GM03348 (cell line): ENCODE data around the gene SPTB.

Experiments used
- DNase-seq: peaks from one replicate; pipeline ENCODE4 v3.0.0; 2012; ENCODE audit warnings: low spot score

SPTB gene

GRCh38 chr14:64748995-64749714 is 130.6 kb downstream of the SPTB start:
- no peak for DNase-seq

GRCh38 chr14:64748521-64748920 is 131.2 kb downstream of the SPTB start:
- DNase-seq = no peak

- DNase-seq = no peak
Observed at GRCh38 chr14:64747327-64747726, 132.4 kb downstream of the SPTB start.

- peak; percentile 29 for DNase-seq
Observed at GRCh38 chr14:64746298-64747250, 133.1 kb downstream of the SPTB start.

- DNase-seq = no peak
Observed at GRCh38 chr14:64745511-64746091, 134.1 kb downstream of the SPTB start.

GRCh38 chr14:64743061-64743460 is 136.6 kb downstream of the SPTB start:
- no peak for DNase-seq

GRCh38 chr14:64741961-64742360 is 137.7 kb downstream of the SPTB start:
- no peak for DNase-seq

- DNase-seq = no peak
Observed at GRCh38 chr14:64741200-64741599, 138.5 kb downstream of the SPTB start.

- no peak for DNase-seq
Observed at GRCh38 chr14:64738281-64738804, 141.4 kb downstream of the SPTB start.

- DNase-seq = no peak
Observed at GRCh38 chr14:64737391-64738280, 142.1 kb downstream of the SPTB start.

GRCh38 chr14:64736271-64737169 is 143.2 kb downstream of the SPTB start:
- DNase-seq = no peak

- no peak for DNase-seq
Observed at GRCh38 chr14:64734990-64735389, 144.7 kb downstream of the SPTB start.

GRCh38 chr14:64733899-64734298 is 145.8 kb downstream of the SPTB start:
- no peak for DNase-seq

GRCh38 chr14:64733321-64733720 is 146.4 kb downstream of the SPTB start:
- no peak for DNase-seq

GRCh38 chr14:64732536-64733120 is 147.1 kb downstream of the SPTB start:
- DNase-seq = no peak

- no peak for DNase-seq
Observed at GRCh38 chr14:64732066-64732465, 147.6 kb downstream of the SPTB start.

- no peak for DNase-seq
Observed at GRCh38 chr14:64731141-64731581, 148.5 kb downstream of the SPTB start.

- DNase-seq = no peak
Observed at GRCh38 chr14:64730681-64731080, 149.0 kb downstream of the SPTB start.

- DNase-seq = no peak
Observed at GRCh38 chr14:64730061-64730440, 149.7 kb downstream of the SPTB start.
